Nephron (organoid): ENCODE results near the gene PFKP.

Source experiments
- H3K27ac Mint-ChIP-seq, 3 experiments: 2 replicates each; pipeline ENCODE4 v1.8.0; 2020; ENCODE audit warnings: mixed read lengths in 3 of 3, mild to moderate bottlenecking in 2 of 3, moderate library complexity in 1 of 3
- H3K27me3 Mint-ChIP-seq: 2 replicates; pipeline ENCODE4 v1.8.0; 2021; ENCODE audit warnings: low read depth, mild to moderate bottlenecking, moderate library complexity, mixed read lengths
- H3K36me3 Mint-ChIP-seq: 2 replicates; pipeline ENCODE4 v1.8.0; 2020; ENCODE audit warnings: low read depth, mixed read lengths
- H3K4me1 Mint-ChIP-seq: 2 replicates; pipeline ENCODE4 v1.8.0; 2020; ENCODE audit warnings: mixed read lengths
- H3K4me3 Mint-ChIP-seq, 3 experiments: 2 replicates each; pipeline ENCODE4 v1.8.0; 2020; ENCODE audit warnings: mild to moderate bottlenecking in 3 of 3, mixed read lengths in 3 of 3, moderate library complexity in 2 of 3
- H3K9me3 Mint-ChIP-seq: 2 replicates; pipeline ENCODE4 v1.8.0; 2020; ENCODE audit warnings: mixed read lengths
- TF ChIP-seq, protein P1 (sequence below), 3 experiments: fragments of 200-600 bp; sonication (generic); IDR thresholded peaks; one replicate each; pipeline ENCODE4 v1.5.0; 2021; ENCODE audit warnings: antibody characterized with exemption in 3 of 3; ENCODE audit not compliant: unreplicated experiment in 3 of 3

Gene PFKP

DNA sequence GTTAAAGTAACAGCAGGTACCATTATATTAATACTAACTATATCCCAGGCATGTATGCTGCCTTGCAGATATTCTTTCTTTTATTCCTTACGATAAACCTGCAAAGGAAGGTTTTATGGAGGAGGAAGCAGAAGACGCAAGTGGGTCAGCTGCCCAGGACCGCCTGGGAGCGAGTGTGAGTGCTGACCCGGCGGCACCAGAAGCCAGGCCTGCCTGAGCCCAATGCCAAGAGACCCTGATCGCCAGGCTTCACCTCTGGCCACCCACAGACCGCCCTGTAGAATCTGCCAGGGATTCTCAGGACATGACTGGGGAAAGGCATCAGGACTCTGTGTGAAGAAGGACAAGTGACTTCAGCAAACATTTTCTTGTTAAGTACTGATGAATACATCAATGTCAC, 78.9 kb downstream of the PFKP start:
- Mint-ChIP-seq H3K27me3 (no peaks in the 10 kb centered on the region), H3K4me1 (peaks cover 10% of the 10 kb centered on the region), H3K36me3 (peaks cover 83% of the 10 kb centered on the region), H3K9me3 (no peaks in the 10 kb centered on the region), H3K4me3 (no peak overlapping the region), H3K27ac (no peak overlapping the region)
- TF ChIP-seq, protein P1, sequence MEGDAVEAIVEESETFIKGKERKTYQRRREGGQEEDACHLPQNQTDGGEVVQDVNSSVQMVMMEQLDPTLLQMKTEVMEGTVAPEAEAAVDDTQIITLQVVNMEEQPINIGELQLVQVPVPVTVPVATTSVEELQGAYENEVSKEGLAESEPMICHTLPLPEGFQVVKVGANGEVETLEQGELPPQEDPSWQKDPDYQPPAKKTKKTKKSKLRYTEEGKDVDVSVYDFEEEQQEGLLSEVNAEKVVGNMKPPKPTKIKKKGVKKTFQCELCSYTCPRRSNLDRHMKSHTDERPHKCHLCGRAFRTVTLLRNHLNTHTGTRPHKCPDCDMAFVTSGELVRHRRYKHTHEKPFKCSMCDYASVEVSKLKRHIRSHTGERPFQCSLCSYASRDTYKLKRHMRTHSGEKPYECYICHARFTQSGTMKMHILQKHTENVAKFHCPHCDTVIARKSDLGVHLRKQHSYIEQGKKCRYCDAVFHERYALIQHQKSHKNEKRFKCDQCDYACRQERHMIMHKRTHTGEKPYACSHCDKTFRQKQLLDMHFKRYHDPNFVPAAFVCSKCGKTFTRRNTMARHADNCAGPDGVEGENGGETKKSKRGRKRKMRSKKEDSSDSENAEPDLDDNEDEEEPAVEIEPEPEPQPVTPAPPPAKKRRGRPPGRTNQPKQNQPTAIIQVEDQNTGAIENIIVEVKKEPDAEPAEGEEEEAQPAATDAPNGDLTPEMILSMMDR (IDR thresholded peaks at IDR 0.05; ENCODE audit: unreplicated experiment in 3 of 3), result no peak

DNA sequence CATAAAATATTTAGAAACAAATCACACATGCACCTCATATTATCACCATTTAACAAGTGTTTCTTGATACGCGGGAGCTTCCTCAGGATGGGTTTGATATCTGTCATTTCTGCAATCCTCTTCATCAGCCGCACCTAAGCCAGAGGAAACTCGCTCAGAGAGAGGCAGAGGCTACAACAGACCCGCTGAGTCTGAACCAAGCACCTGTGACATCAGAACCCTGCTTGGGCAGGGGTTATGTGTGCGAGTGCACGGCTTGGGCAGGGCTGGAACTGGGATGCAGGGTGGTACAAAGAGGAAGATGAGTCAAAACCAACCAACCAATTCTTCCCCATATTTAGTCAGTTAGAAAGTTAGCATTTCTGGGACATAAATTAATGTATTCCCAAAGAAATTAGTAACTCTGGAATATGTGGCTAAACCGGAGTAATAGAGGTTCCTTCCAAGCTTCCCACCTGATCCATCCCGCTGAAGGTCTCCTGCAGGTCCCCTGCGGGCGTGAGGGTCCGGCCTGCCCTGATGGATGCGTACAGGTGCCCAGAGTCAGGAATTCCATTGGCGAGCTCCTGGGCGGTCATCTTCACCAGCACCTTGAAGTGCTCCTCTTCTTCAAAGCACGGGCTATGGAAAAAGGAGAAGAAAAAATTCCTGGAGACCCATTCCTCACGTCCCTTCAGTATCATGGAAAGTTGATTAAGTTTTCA, 79.9 kb downstream of the PFKP start:
- Mint-ChIP-seq H3K36me3 (peaks cover 79% of the 10 kb centered on the region), H3K4me1 (peaks cover 1% of the 10 kb centered on the region), H3K27ac (no peak overlapping the region), H3K4me3 (no peak overlapping the region), H3K27me3 (no peaks in the 10 kb centered on the region), H3K9me3 (no peaks in the 10 kb centered on the region)
- TF ChIP-seq, protein P1 (IDR thresholded peaks at IDR 0.05; ENCODE audit: unreplicated experiment in 3 of 3), result no peak

- Mint-ChIP-seq H3K27ac (no peak overlapping the region), H3K4me1 (no peaks in the 10 kb centered on the region), H3K36me3 (peaks cover 81% of the 10 kb centered on the region), H3K4me3 (no peak overlapping the region), H3K27me3 (no peaks in the 10 kb centered on the region), H3K9me3 (no peaks in the 10 kb centered on the region)
- TF ChIP-seq, protein P1 (IDR thresholded peaks at IDR 0.05; ENCODE audit: unreplicated experiment in 3 of 3), result no peak
These were observed 80.7 kb downstream of the PFKP start for GRCh38 chr10:3148041-3148440.

DNA sequence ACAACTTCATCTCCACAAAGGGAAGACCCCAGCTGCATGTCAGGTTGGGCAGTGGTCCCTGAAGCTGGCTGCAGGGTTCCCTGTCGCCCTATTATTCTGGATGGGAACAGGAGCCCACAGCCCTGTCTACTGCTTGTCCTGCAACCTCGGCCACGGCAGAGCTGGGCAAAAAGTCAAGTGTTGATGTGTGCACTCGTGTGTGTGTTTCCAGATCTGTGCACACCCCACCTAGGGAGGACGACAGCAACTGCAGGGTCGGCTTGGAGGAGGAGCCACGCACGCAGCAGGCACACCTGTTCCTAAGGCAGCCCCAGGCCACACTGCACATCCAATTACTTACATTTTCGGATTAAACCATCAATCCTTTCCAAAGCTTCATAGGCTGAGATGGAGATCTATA, 81.6 kb downstream of the PFKP start:
- H3K27me3 Mint-ChIP-seq, result no peaks in the 10 kb centered on the region
- no peak overlapping the region for H3K4me3 Mint-ChIP-seq
- H3K27ac Mint-ChIP-seq, result no peak overlapping the region
- TF ChIP-seq, protein P1 (IDR thresholded peaks at IDR 0.05; ENCODE audit: unreplicated experiment in 3 of 3), result no peak
- H3K4me1 Mint-ChIP-seq, result no peaks in the 10 kb centered on the region
- H3K36me3 Mint-ChIP-seq, result peaks cover 81% of the 10 kb centered on the region
- no peaks in the 10 kb centered on the region for H3K9me3 Mint-ChIP-seq

DNA sequence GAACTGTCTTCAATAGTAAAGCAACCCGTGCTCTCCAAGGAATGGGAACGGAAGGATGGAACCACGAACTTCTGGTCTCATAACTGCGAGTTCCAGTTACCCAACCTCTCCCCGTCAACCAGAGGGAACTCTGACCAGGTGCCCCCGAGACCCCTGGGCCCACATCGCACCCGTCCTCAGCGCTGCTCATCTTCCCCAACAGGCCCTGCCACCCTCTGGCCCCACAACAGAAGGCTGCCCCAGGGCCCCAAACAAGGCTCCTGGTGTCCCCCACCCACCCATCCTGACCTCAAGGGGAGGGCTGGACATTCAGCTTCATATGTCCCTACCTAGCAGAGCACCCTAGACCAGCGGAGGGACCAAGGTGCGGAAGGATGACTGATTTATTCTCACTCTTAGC, 82.6 kb downstream of the PFKP start:
- TF ChIP-seq, protein P1 (IDR thresholded peaks at IDR 0.05; ENCODE audit: unreplicated experiment in 3 of 3), result no peak
- Mint-ChIP-seq H3K27me3 (no peaks in the 10 kb centered on the region), H3K4me3 (no peak overlapping the region), H3K36me3 (peaks cover 83% of the 10 kb centered on the region), H3K27ac (no peak overlapping the region), H3K9me3 (no peaks in the 10 kb centered on the region), H3K4me1 (no peaks in the 10 kb centered on the region)

GRCh38 chr10:3150366-3150765, 83.0 kb downstream of the PFKP start:
- no peaks in the 10 kb centered on the region for H3K9me3 Mint-ChIP-seq
- TF ChIP-seq, protein P1 (IDR thresholded peaks at IDR 0.05; ENCODE audit: unreplicated experiment in 3 of 3), result no peak
- H3K27ac Mint-ChIP-seq, result no peak overlapping the region
- peaks cover 83% of the 10 kb centered on the region for H3K36me3 Mint-ChIP-seq
- H3K4me3 Mint-ChIP-seq, result no peak overlapping the region
- no peaks in the 10 kb centered on the region for H3K27me3 Mint-ChIP-seq
- H3K4me1 Mint-ChIP-seq, result no peaks in the 10 kb centered on the region
